Transverse colon (tissue), 4 donors: ENCODE data around the gene TTC39A. TPM values are rescaled to one million over a fixed set of nuclear protein-coding genes. Genes with fewer than 3 reads are reported as not detected.

ENCODE experiments used
- DNase-seq: peaks from one replicate; pipeline ENCODE4 v3.0.0-alpha.2; 2019
- H3K27ac ChIP-seq, 4 donors: fragments of 200-600 bp; sonication (generic); 2 replicates each; pipeline ENCODE4 v1.5.1; 2016 to 2018; ENCODE audit warnings: inconsistent platforms in 4 of 4
- H3K27me3 ChIP-seq: fragments of 200-600 bp; sonication (generic); 2 replicates; pipeline ENCODE4 v1.5.1; 2017; ENCODE audit warnings: inconsistent platforms
- H3K36me3 ChIP-seq, 4 donors: fragments of 200-600 bp; sonication (generic); 2 replicates each; pipeline ENCODE4 v1.5.1; 2017 to 2019; ENCODE audit warnings: inconsistent platforms in 4 of 4
- H3K4me1 ChIP-seq, 4 donors: fragments of 200-600 bp; sonication (generic); 2 replicates each; pipeline ENCODE4 v1.5.1; 2017 to 2020; ENCODE audit warnings: inconsistent platforms in 4 of 4
- H3K4me3 ChIP-seq, 4 donors: fragments of 200-600 bp; sonication (generic); 1 replicate in 1 of 4; 2 replicates in 3 of 4; pipeline versions ENCODE4 v1.5.1 to v1.6.1; 2017 to 2019; ENCODE audit warnings: inconsistent platforms in 4 of 4
- H3K9me3 ChIP-seq, 2 donors: fragments of 200-600 bp; sonication (generic); 2 replicates each; pipeline ENCODE4 v1.5.1; 2017 to 2019; ENCODE audit warnings: inconsistent platforms in 2 of 2
- EP300 ChIP-seq: sonication (generic); formaldehyde crosslinking; IDR thresholded peaks from one replicate; pipeline ENCODE4 v1.6.1; 2017; ENCODE audit warnings: antibody characterized with exemption, low read depth
- POLR2A ChIP-seq: fragments of 450-650 bp; IDR thresholded peaks from one replicate; pipeline ENCODE4 v1.6.1; 2016; ENCODE audit warnings: antibody characterized with exemption, mild to moderate bottlenecking, moderate library complexity
- POLR2AphosphoS5 ChIP-seq, 3 donors: sonication (generic); formaldehyde crosslinking; IDR thresholded peaks; one replicate each; pipeline ENCODE4 v1.6.1; 2016; ENCODE audit warnings: antibody characterized with exemption in 3 of 3
- WGBS, 2 donors: methylation state at CpG; one replicate each; pipeline ENCODE4 v1.1.5; 2018; ENCODE audit warnings: low coverage in 1 of 2; 5-methylcytosine and 5-hydroxymethylcytosine counted together
- in situ Hi-C, 4 donors: fragments of 200-750 bp; cut with MboI; loops; one replicate each; pipeline versions ENCODE4 v1.15.0 to v1.15.1; 2017; ENCODE audit warnings: low sequenced_read_pairs in 3 of 4, low pct_ligation_motif_present in 1 of 4, low pct_unique_long_range_greater_than_20kb in 1 of 4
- intact Hi-C: fragments of 100-400 bp; cut with DNase I; formaldehyde crosslinking; loops from one replicate; pipeline ENCODE4 v1.15.1; 2023; ENCODE audit warnings: low total_unique reads
- total RNA-seq, 4 donors: library from RNA; depleted of rRNA; stranded (reverse); fragments of >200 nt; gene quantifications; one replicate each; pipeline ENCODE4 v1.1.0, GENCODE V29; 2016
- TF ChIP-seq, protein P1 (sequence below), 5 experiments: fragments of 200-600 bp in 3 of 5; fragments of 450-650 bp in 2 of 5; sonication (generic) in 3 of 5; IDR thresholded peaks; 1 replicate in 2 of 5; 2 replicates in 3 of 5; pipeline ENCODE4 v1.5.1; 2016 to 2017; ENCODE audit warnings: antibody characterized with exemption in 5 of 5, inconsistent platforms in 3 of 5, mild to moderate bottlenecking in 2 of 5, moderate library complexity in 1 of 5

TTC39A gene
- total RNA-seq, 4 donors from 2014 or later, result 41.8 to 96.1 (median 73.0) TPM

DNA sequence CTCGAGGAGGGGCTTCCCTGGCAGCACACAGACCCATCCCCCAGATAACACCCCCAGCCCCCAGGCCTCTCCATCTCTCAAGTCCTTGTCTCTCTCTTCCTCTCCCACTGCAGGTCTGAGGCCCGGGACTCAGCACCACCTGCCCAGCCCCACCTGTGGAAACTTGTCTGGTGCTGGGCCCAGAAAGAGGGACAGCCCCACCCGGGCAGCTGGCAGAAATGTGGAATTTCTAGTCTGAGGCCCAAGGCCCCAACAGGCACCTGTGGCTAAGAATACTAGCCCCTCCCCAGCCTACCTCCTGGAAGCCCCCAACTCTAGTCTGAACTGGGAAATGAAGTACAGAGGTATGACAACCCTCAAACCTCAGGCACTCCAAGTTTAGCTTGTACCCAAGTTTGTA, 15.4 kb downstream of the TTC39A start:
- peak; percentile 50 for DNase-seq
- Histone ChIP-seq H3K27me3 (no peaks in the 10 kb centered on the region), H3K27ac (peak overlapping the region; percentile 72 to 84 (median 78)), H3K36me3 (no peaks in the 10 kb centered on the region), H3K4me1 (peaks cover 13 to 22% (median 21%) of the 10 kb centered on the region in 4 donors), H3K9me3 (no peaks in the 10 kb centered on the region), H3K4me3 (no peak overlapping the region)
- in situ Hi-C loops (no loop called here), intact Hi-C loops (no loop called here)
- TF ChIP-seq POLR2A, result no peak
- TF ChIP-seq POLR2AphosphoS5 (IDR thresholded peaks at IDR 0.05), result no peak
- TF ChIP-seq, protein P1, sequence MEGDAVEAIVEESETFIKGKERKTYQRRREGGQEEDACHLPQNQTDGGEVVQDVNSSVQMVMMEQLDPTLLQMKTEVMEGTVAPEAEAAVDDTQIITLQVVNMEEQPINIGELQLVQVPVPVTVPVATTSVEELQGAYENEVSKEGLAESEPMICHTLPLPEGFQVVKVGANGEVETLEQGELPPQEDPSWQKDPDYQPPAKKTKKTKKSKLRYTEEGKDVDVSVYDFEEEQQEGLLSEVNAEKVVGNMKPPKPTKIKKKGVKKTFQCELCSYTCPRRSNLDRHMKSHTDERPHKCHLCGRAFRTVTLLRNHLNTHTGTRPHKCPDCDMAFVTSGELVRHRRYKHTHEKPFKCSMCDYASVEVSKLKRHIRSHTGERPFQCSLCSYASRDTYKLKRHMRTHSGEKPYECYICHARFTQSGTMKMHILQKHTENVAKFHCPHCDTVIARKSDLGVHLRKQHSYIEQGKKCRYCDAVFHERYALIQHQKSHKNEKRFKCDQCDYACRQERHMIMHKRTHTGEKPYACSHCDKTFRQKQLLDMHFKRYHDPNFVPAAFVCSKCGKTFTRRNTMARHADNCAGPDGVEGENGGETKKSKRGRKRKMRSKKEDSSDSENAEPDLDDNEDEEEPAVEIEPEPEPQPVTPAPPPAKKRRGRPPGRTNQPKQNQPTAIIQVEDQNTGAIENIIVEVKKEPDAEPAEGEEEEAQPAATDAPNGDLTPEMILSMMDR (IDR thresholded peaks at IDR 0.05), result no peak
- TF ChIP-seq EP300, result no peak
- 44% methylated on average over 3 of the region's 3 CpGs; no CpG with 5 or more reads in 1 of the 2 donors for WGBS, 2 donors

- peak; percentile 35 for DNase-seq
- in situ Hi-C loops (no loop called here), intact Hi-C loops (no loop called here)
- Histone ChIP-seq H3K27ac (peak overlapping the region; percentile 72 to 84 (median 78)), H3K27me3 (no peaks in the 10 kb centered on the region), H3K9me3 (no peaks in the 10 kb centered on the region), H3K4me3 (no peak overlapping the region), H3K4me1 (peaks cover 13 to 22% (median 21%) of the 10 kb centered on the region in 4 donors), H3K36me3 (no peaks in the 10 kb centered on the region)
- WGBS, 2 donors, result 46 to 80% methylated on average over 1 to 12 of the region's 12 CpGs
- no peak for TF ChIP-seq POLR2A
- TF ChIP-seq POLR2AphosphoS5 (IDR thresholded peaks at IDR 0.05), result peak in 1 of 3 donors; percentile 53
Observed at GRCh38 chr1:51313961-51314777, 16.2 kb downstream of the TTC39A start.

GRCh38 chr1:51313268-51313852, 17.0 kb downstream of the TTC39A start:
- H3K4me1 ChIP-seq, result peaks cover 13 to 22% (median 21%) of the 10 kb centered on the region in 4 donors
- no peaks in the 10 kb centered on the region for H3K36me3 ChIP-seq
- intact Hi-C loops, result no loop called here
- in situ Hi-C loops, result no loop called here
- H3K9me3 ChIP-seq, result no peaks in the 10 kb centered on the region
- no peak for DNase-seq
- TF ChIP-seq, protein P1 (IDR thresholded peaks at IDR 0.05), result peak in 4 of 5 experiments; percentile 13 to 39 (median 26)
- TF ChIP-seq EP300, result no peak
- no peak for TF ChIP-seq POLR2A
- TF ChIP-seq POLR2AphosphoS5 (IDR thresholded peaks at IDR 0.05), result no peak
- H3K4me3 ChIP-seq, result no peak overlapping the region
- H3K27ac ChIP-seq, result peak overlapping the region; percentile 72 to 84 (median 78)
- no peaks in the 10 kb centered on the region for H3K27me3 ChIP-seq
- WGBS, 2 donors, result 90 to 92% methylated on average over 5 of the region's 5 CpGs

- no peak for DNase-seq
- in situ Hi-C loops (no loop called here), intact Hi-C loops (no loop called here)
- Histone ChIP-seq H3K4me1 (peaks cover 13 to 22% (median 21%) of the 10 kb centered on the region in 4 donors), H3K36me3 (no peaks in the 10 kb centered on the region), H3K4me3 (no peak overlapping the region), H3K27me3 (no peaks in the 10 kb centered on the region), H3K27ac (no peak overlapping the region), H3K9me3 (no peaks in the 10 kb centered on the region)
- 85% methylated on average over 4 of the region's 4 CpGs; no CpG with 5 or more reads in 1 of the 2 donors for WGBS, 2 donors
- TF ChIP-seq POLR2A (no peak), EP300 (no peak), POLR2AphosphoS5 (IDR thresholded peaks at IDR 0.05) (no peak)
- TF ChIP-seq, protein P1 (IDR thresholded peaks at IDR 0.05), result no peak
Observed at GRCh38 chr1:51312718-51313117, 17.6 kb downstream of the TTC39A start.
